Fibroblast of peridontal ligament (primary cell): Measurements from ENCODE around the gene NOTCH4.
A peak's percentile ranks its signal among the peaks of the same experiment; 100 is the strongest.
"Not testable (repeated sequence)": the region's sequence is repeated elsewhere in the genome, so short reads cannot be mapped to it uniquely, and the experiment has no call there.

Experiments
- DNase-seq: peaks from one replicate; pipeline ENCODE4 v3.0.0-alpha.2; 2010; ENCODE audit errors: extremely low read depth

NOTCH4 gene

DNA sequence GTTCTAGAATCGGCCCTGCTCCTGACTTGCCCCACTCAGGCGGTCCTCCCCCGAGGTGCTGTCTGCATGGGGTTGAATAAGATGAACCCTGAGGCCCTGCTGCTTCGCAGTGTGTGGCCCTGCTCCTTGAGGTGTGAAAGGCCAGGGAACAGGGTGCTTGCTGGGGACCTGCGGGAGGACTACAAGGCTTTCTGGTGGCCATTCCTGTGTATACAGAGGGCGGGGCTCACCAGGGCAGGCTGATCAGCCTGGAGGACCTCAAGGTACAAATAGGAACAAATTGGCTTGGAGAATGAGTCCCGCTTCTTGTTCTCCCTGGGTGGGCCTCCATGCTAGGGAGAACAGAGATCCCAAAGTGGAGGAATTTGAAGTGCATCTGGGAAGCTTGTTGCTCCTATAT, 5.7 kb downstream of the NOTCH4 start:
- no peak for DNase-seq

DNA sequence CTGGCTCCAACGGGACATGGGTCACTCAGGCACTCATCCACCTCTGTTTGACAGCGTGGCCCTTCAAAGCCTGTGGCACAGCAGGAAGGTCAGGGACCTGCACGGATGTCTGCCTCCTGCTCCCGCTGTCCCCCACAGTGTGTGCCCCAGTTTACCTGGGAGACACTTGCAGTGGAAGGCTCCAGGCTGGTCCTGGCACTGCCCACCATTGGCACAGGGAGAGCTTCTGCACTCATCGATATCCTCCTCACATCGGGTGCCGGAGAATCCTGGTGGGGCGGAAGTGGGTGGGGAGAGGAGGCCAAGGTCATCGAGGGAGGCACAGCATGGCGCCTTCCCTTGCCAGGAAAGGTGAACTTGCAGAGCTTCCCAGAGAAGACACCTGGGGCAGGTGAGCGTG, 6.9 kb downstream of the NOTCH4 start:
- no peak for DNase-seq

DNA sequence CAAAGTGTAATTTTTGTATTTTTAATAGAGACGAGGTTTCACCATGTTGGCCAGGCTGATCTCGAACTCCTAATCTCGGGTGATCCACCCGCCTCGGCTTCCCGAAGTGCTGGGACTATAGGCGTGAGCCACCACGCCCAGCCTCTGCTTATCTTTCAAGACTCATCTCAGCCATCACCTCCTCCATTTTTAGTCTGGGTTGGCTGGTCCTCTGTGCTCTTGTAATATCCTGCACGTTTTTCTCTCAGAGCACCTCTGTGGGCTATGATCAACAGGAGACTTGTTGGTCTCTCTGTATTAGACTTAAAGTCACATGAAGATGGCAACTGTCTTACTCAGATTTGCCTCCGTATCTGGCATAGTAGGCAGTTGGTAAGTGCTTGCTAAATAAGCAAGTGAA, 7.6 kb downstream of the NOTCH4 start:
- no peak for DNase-seq

DNA sequence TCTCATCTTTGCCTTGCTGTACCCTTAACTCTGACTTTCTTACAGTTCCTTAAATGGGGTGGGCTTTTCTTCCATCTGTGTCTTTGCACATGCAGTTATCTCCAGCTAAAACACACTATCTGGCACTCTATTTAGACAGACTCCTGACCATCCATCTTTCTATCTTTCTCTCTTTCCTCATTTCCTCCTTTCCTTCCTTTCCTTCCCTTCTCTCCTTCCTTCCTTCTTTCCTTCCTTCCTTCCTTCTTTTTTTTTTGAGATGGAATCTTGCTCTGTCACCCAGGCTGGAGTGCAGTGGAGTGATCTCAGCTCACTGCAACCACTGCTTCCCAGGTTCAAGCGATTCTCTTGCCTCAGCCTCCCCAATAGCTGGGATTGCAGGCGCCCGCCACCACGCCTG, 8.2 kb downstream of the NOTCH4 start:
- DNase-seq: no peak

DNA sequence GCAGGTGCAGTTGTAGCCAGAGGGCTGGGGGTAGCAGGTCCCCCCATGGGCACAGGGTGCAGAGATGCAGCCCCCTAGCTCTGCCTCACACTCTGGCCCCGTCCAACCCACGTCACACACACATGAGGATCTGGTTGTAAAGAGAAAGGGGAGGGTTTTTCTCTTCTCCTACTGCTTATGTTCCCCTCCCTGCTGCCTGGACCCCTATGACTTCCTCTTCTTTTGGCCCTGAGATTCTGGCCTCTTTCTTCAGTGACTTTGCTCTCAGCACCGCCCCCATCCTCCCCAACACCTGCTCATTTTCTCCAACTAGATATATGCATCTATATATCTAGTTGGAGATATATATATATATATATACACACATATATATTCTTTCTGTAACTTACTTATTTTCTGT, 9.7 kb downstream of the NOTCH4 start:
- DNase-seq: no peak

DNA sequence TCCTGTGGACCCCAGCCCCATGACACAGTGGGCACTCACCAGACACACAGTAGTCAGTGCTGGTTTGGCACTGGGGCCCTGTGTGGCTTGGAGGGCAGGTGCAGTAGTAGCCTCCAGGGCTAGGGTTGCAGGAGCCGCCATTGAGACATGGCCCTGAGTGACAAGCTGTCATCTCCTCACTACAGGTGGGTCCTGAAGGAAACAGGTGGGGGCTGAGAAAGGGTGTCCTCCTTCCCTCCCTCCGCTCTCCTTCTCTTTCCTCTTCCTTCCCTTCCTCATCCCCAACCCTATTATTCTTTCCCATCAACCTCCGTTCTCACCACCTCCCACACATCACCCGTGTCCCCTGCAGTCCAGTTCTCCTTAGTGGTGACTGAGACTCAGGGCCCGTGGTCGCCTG, 10.2 kb downstream of the NOTCH4 start:
- no peak for DNase-seq

DNA sequence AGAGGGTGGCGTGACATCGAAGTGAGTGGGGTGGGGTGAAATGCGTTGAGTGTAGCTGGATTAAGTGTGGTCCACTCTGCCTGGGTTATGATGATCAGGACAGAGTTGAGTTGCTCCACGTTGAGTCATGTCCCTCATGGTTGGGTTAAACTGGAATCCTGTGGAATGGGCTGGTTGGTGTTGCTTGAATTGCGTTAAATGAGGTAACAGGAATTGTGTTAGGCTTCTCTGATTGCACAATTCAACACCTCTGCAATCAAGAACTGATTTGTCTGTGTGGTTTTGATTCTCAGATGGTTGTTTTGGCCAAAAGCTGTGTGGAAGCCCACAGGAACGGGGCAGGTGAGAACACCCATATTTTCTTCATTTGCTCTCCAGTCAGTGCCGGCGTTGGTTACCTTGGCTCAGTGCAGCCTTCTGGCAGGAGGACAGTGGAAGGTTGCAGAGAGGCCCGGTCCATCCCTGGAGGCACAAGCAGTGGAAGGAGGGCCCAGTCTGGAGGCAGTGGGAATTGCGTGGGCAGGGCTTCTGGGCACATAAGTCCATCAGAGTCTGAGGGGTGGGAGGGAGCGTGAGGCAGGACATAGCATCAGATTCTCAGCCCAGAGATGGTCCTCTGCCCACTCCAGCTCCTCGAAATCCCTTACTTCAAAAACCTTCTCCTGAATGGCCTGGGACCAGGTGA, 11.6 kb downstream of the NOTCH4 start:
- DNase-seq: no peak

DNA sequence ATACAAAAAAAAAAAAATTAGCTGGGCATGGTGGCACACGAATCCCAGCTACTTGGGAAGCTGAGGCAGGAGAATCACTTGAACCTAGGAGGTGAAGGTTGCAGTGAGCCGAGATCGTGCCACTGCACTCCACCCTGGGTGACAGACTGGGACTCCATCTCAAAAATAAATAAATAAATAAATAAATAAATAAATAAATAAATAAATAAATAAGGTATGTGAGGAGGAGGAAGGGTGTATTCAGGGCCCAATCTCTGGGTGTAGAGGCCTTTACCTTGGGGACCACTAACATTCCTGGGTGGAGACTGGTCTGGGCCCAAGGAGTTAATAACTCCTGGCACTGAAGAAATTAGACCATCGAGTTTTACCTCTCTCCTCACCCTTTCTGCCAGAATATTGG, 12.4 kb downstream of the NOTCH4 start:
- DNase-seq: not testable (repeated sequence)

DNA sequence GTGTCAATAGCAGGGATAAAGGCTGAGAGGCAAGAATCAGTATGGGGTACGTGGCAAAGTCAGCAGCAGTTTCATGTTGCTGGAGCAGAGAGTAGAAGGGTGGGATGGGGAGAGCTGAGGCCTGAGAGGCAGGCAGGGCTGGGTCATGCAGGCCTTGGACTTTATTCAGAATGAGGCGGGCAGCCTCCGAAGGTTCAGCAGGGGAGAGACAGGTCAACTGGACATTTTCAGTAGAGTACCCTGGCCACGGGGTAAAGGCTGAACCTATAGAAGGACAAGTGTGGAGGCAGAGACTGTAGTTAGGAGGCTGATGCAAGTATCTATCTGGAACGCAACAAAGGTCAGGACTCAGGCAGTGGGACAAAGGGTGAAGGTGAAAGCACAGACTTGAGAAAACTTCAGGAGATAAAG, 13.7 kb downstream of the NOTCH4 start:
- no peak for DNase-seq

DNA sequence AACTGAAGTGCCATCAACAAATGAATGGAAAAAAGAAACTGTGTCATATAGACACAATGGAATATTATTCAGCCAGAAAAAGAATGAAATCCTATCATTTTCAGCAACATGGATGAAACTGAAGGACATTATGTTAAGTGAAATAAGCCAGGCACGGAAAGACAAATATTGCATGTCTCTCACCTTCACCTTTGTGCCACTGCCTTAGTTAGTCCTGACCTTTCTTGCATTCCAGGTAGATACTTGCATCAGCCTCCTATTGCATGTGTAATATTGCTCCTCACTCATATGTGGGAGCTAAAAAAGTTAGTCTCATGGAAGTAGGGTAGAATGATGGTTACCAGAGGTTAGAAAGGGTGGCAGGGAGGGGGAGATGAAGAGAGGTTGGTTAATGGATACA, 14.9 kb downstream of the NOTCH4 start:
- no peak for DNase-seq

DNA sequence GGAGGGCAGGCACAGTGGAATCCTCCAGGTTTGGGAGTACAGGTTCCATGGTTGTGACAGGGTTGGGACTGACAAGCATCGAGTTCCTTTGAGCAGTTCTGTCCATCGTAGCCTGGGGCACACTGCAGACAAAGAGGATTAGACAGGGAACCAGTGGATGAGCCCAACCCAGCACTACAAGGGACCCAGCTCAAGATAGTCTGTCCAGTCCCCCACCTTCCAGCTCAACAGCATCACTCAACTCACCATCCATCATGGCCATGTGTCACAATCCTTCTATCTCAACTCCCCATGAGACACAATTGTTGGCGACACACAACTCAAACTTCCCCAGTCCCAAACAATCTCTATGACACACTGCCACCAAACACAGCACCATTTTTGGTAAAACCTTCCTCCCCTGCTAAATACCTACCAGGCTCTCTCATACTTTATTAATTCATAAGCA, 19.6 kb downstream of the NOTCH4 start:
- DNase-seq: no peak

DNA sequence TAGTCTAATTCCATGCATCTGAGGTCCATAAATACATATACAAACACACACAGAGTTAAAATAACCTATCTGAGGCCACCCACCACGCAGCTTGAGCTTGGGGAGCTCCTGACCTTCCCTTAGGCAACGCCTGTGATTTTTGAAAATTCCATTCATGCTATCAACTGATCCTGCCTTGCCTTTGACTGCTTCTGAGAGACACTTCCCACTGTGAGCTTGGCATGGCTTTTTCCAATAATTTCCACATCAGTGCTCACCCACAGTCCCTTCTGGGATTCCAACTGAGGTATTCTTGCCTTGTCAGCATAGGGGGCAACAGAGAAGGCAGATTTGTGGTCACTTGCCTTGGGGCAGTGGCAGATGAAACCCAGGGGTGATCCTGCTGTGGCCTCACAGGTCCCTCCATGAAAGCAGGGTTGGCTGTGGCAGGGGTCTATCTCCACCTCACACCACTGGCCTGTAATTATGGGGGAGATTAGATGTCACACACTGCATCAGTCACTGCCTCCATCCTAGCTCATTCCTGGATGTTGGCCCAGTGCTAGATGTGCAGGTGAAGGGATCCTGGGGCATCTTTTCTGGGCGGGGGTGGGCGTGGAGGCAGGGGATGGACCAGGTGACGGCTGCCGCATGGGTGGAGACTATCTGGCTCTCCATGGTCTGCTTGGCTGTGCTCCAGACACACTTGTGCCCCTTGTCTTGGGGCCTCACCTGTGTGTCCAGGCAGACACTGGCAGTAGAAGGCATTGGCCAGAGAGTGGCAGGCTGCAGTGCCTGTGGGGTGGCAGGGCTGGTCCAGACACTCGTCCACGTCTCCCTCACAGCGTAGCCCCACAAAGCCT, 20.2 kb downstream of the NOTCH4 start:
- DNase-seq: no peak

DNA sequence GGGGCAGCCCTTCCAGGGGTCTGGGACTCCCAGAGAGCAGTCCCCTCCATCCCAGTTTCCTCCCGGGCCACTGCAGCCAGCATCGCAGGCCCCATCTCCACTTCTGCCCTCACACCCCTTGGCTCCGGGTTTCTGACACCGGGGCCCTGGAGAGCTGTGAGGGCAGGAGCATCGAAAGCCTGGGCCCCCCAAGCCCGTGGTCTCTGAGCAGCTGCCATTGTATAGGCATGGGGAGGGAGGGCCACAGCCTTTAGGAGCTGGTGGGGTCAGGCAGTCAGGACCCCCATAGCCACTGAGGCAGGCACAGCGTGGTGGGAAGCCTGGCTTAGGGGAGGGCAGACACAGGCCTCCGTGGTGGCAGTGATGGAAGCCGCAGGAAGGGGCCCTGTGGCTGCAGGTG, 21.7 kb downstream of the NOTCH4 start:
- no peak for DNase-seq

DNA sequence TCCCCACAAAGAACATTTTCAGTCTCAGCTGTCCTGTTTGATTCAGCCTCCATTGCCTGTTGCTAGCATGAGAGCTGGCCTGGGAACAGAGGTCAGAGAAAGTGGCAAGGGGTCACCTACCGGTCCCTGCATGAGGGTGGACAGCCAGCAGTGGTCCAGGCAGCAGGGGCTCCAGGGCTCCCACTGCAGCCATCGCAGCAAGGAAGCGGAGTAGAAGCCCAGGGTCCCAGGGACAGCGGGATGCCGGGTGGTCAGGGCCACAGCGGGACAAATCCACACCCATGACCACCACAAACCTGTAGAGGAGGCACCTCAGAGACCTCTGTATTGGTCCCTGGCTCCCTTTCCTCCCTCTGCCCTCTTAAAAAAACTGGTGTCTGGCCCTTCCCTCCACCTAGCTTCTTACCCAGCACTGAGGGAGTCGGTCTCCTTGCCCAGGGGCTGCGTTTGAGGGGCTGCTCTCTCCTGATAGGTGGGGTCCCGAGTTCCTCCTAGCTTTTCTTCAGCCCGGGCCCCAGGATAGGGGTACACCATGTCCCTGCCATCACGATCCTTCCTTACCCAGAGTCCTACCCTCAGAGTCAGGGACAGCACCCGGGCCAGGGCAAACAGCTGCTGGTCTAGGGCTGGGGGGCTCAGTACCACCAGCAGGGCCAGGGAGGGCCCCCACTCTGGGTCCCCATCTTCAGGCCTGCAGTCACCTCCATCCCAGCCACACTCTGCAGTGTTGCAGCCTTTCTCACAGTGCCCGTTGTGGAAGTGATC, 23.0 kb downstream of the NOTCH4 start:
- no peak for DNase-seq

DNA sequence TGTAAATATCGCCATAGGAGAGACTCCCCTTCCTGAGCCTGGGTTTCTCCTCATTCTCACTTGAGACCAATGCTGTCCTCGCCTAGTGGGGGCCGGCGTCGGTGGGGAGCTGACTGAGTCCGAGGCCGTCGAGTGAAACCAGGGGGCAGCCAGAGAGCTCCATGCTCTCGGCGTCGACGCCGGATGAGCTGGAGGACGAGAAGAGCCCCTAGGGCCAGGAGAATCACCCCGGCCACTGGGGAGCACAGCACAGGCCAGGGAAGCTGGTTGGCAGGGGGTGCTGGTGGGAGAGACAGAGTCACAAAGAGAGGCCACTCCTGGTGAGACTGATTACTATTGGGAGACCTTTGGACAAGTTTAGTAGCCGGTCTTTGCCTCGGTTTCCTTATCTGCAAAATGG, 25.0 kb downstream of the NOTCH4 start:
- no peak for DNase-seq

DNA sequence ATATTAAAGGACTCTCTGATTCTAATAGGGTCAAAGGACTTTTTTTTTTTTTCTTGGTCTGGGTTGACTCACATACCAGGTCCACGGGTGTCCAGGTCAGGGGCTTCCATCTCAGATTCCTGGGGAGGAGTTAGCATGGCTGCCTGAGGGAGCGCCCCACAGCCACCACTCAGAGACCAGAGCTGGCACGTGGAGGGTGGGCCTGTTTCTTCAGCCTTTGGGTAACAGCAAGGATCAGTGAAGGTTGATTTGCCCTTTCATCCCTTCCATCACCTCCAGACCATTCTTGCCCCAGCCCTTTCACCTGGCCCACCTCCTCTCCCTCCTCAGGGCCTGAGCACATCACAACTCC, 25.5 kb downstream of the NOTCH4 start:
- DNase-seq: no peak

DNA sequence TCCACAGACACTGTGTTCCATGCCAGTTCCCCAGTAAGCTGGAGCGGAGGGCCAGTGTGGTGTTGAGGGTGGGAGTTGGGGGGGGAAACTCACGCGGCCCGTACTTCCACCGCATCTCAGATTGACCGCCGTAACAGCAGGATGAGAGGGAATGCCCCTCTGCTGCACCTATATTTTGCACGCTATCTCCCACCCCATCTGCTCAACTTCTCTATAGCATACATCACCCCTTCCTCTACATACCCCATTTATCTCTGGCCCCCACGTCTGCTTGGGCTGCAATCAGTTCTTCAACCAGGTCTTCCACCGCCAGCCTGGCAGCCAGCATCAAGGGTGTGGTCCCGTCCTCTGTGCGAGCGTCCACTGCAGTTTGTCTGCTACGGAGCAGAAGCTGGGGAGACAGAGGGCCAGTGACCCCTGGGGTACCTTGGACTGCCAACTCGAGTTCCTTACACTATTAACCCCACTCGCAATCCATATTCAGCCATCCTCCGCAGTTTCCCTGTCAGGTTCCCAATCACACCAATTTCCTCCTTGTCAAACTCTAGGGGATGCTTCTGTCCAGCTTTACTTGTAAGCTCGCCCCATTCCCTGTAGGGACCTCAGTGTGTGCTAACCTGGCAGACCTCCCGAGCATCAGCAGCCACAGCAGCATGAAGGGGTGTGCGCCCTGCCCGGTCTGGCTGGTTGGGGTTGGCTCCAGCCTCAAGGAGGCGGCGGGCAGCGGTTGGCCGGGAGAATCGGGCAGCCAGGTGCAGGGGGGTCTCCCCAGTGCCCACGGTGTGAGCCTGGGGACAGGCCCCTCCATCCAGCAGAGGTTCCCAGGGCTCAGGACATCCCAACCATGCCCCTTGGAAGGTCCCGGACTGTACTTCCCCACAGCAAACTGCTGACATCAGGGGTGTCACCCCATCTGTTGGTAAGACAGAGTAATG, 26.9 kb downstream of the NOTCH4 start:
- peak; percentile 14 for DNase-seq

DNA sequence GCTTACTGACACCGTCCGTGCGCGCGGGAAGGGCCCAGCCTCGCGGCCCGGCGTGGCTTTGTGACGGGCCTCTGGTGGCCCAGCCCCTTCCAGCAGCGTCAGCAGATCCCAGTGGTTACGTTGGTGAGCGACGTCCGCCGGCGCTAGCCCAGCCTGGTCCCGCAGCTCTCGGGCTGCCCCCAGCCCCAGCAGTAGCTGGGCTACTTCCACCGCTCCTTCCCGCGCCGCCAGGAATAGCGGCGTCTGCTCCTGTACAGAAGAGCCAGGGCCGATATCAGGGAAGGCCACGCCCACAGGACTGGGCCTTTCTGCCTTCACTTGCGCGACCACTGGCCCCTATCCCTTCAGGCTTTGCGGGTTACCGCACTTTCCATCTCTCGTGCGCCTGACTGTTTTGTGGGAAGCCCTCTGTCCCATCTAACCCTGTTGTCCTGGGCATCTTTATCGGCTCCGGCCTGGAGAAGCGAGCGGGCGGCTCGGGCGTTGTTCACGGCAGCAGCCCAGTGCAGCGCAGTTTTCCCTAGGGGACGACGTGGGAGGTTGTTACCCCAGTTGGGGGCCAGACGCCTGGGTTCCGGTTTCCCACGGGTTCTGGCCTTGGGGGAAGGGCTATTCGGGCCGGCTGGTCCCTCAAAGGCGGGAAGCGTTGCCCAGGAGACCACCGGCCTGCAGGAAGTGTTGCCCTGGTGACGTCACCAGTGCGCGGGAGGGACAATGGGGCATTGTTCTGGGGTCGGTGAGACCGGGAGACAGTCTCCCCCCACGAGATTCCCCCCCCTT, 27.8 kb downstream of the NOTCH4 start:
- peak; percentile 74 for DNase-seq

DNA sequence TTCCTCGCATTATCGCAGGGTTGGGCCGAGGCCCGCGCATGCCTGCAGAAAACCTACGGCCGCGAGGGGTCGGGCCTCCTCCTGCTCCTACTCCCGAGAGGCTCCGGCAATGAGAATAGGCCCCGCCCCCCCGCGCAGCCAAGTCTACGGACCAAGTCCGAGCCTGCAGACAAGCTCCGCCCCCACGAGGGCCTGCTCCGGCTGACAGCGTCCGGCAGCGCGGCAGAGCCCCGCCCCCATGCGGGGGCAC, 28.3 kb downstream of the NOTCH4 start:
- peak; percentile 99 for DNase-seq

DNA sequence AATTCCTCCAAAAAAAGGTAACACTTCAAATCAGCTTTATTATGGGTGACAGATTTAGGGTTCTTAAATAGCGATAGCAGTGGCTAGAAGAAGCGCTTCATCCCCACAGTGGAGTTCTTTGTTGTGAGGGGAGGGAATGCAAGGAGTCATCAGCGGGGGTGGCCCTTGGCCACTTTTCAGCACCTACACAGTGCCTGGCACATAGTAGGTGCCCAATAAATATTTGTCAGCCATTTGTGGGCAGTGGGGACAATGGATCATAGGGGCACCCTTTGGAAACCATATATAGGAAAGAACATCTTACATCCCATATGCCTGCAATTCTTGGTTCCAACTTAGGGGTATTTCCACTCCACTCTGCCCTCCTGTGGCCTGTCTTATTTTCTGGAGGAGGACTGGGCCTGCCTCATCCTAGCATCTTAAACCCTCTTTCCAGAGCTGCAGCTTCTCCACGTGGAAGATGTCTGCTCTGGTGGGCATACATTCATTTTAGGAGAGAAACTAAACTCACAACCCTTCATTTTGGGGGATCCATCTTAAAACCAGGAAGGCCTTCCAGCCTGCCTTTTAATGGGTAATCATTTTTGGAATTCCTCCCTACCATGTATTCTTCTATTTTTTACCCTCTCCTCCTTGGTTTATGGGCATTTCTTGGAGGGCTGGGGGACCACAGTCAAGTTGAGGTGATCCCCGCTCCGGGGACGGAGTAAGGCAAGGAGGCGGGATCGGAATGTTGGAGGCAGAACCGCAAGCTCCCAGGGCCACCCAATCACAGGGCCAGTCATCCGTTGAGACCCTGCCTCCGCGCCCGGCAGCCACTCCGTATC, 28.8 kb downstream of the NOTCH4 start:
- peak; percentile 75 for DNase-seq
